Vein endothelial cell (primary cell): ENCODE measurements around the gene NOP14. TPM values are rescaled to one million over a fixed set of nuclear protein-coding genes. Genes with fewer than 3 reads are reported as not detected.

Experiments used
- total RNA-seq: library from RNA; depleted of rRNA; stranded (reverse); fragments of >200 nt; gene quantifications from 2 replicates; pipeline ENCODE4 v1.2.3, GENCODE V29; 2012

Gene NOP14
- total RNA-seq, result 36.9 and 46.0 TPM in 2 replicates

DNA sequence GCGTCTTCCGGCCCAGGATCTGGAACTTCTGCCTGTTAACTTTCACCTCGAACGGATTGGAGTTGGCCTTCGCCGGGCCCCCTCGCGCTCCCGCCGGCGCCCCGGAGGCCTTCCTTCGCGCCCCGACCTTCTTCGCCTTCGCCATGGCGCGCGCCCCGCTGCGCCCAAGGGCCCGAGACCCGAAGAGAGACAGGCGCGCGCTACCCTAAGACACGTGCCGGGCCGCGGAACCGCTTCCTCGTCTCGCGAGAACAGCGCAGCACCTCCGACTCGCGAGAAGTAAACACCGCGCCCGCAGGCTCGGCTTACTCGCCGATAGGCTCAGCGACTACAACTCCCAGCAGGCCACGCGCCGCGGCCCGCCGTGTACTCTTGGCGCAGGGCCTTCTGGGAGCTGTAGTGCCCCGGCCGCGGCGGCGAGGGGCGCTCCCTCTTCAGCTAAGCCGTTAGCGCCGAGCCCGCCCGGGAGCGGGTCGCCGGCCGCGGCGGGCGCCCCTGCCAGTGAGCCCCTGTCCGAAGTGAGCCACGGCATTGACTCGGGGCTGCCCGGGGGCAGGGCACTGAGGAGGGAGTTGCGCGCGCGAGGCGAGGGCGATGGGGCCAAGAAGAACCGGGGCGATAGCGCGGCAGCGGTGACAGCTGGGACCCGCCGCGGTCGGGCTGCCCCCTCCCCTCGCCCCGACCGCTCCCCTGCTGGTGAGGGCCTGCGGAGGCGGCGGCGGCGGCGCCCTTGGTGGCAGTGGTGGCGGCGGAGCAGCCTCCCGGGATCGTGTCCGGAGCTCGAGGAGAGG lies at the start of gene NOP14, which contains the start of gene GRK4:
TSS of gene NOP14 (minus strand) at position 232 of the 791 bp plus-strand sequence. CDS start at position 145, 87 bp downstream.
TSS of gene GRK4 (plus strand) at position 397 of the 791 bp plus-strand sequence. CDS start 500 bp downstream, outside the sequence.

Other genes with a start within 250 kb of the NOP14 start
- gene TNIP2, start 207.1 kb downstream of the NOP14 start, total RNA-seq, result 59.6 and 72.2 TPM in 2 replicates
- gene SH3BP2, start 170.3 kb downstream of the NOP14 start, total RNA-seq, result 45.2 and 61.7 TPM in 2 replicates
- gene ADD1, start 119.6 kb downstream of the NOP14 start, total RNA-seq, result 209 and 216 TPM in 2 replicates
- 4.2 and 6.3 TPM in 2 replicates for gene GRK4, start 165 bp upstream of the NOP14 start, total RNA-seq
- not detected in 2 replicates for gene HTT-AS, start 111.1 kb upstream of the NOP14 start, total RNA-seq
- gene HTT, start 111.3 kb upstream of the NOP14 start, total RNA-seq, result 50.3 and 55.3 TPM in 2 replicates